ENCODE results near the gene DAND5.

Gene DAND5

GRCh38 chr19:12969292-12969988 lies at the start of gene DAND5:
DAND5 (plus strand) TSS chr19:12969576; CDS start chr19:12969661, 85 bp downstream.
- H3K36me3 ChIP-seq: no peaks in the 10 kb centered on the region
- H3K27me3 ChIP-seq: no peaks in the 10 kb centered on the region
- no peaks in the 10 kb centered on the region for H3K9me3 ChIP-seq
- H3K27ac ChIP-seq: no peak within 1 kb of the TSS
- TF ChIP-seq CTCF (IDR thresholded peaks at IDR 0.05): no peak
- H3K4me3 ChIP-seq (ENCODE audit: low read depth in 1 of 2, low read length in 1 of 2): no peak within 1 kb of the TSS
- peaks cover 7 to 8% of the 10 kb centered on the region in 2 experiments for H3K4me1 ChIP-seq (ENCODE audit: control insufficient read depth in 1 of 2, insufficient read depth in 1 of 2, low read depth in 1 of 2, low read length in 1 of 2)

- Histone ChIP-seq H3K36me3 (peaks cover 29% of the 10 kb centered on the region), H3K4me1 (ENCODE audit: control insufficient read depth in 1 of 2, insufficient read depth in 1 of 2, low read depth in 1 of 2, low read length in 1 of 2) (peaks cover 5 to 13% of the 10 kb centered on the region in 2 experiments), H3K4me3 (ENCODE audit: low read depth in 1 of 2, low read length in 1 of 2) (no peak overlapping the region), H3K9me3 (no peaks in the 10 kb centered on the region), H3K27me3 (no peaks in the 10 kb centered on the region), H3K27ac (no peak overlapping the region)
- TF ChIP-seq CTCF (IDR thresholded peaks at IDR 0.05): no peak
Measured at GRCh38 chr19:12921047-12921446, 48.3 kb upstream of the DAND5 start.

- Histone ChIP-seq H3K27me3 (no peaks in the 10 kb centered on the region), H3K4me1 (ENCODE audit: control insufficient read depth in 1 of 2, insufficient read depth in 1 of 2, low read depth in 1 of 2, low read length in 1 of 2) (peaks cover 5 to 13% of the 10 kb centered on the region in 2 experiments), H3K27ac (no peak overlapping the region), H3K36me3 (peaks cover 40% of the 10 kb centered on the region), H3K4me3 (ENCODE audit: low read depth in 1 of 2, low read length in 1 of 2) (no peak overlapping the region), H3K9me3 (no peaks in the 10 kb centered on the region)
- TF ChIP-seq CTCF (IDR thresholded peaks at IDR 0.05): no peak
Measured at GRCh38 chr19:12922959-12923358, 46.4 kb upstream of the DAND5 start.

GRCh38 chr19:12924621-12925310 lies 44.6 kb upstream of the DAND5 start:
- no peak overlapping the region for H3K27ac ChIP-seq
- no peaks in the 10 kb centered on the region for H3K9me3 ChIP-seq
- H3K4me3 ChIP-seq (ENCODE audit: low read depth in 1 of 2, low read length in 1 of 2): no peak overlapping the region
- no peak for TF ChIP-seq CTCF (IDR thresholded peaks at IDR 0.05)
- peaks cover 55% of the 10 kb centered on the region for H3K36me3 ChIP-seq
- H3K4me1 ChIP-seq (ENCODE audit: control insufficient read depth in 1 of 2, insufficient read depth in 1 of 2, low read depth in 1 of 2, low read length in 1 of 2): no peaks in the 10 kb centered on the region
- no peaks in the 10 kb centered on the region for H3K27me3 ChIP-seq

GRCh38 chr19:12930002-12930645 lies 39.3 kb upstream of the DAND5 start:
- Histone ChIP-seq H3K4me1 (ENCODE audit: control insufficient read depth in 1 of 2, insufficient read depth in 1 of 2, low read depth in 1 of 2, low read length in 1 of 2) (peaks cover 21 to 22% of the 10 kb centered on the region in 2 experiments), H3K27ac (no peak overlapping the region), H3K9me3 (no peaks in the 10 kb centered on the region), H3K36me3 (peaks cover 33% of the 10 kb centered on the region), H3K27me3 (no peaks in the 10 kb centered on the region), H3K4me3 (ENCODE audit: low read depth in 1 of 2, low read length in 1 of 2) (no peak overlapping the region)
- no peak for TF ChIP-seq CTCF (IDR thresholded peaks at IDR 0.05)

Measured in neutrophil (primary cell).